GM23338 (cell line): ENCODE results near the gene SCAANT1. TPM values are rescaled to one million over a fixed set of nuclear protein-coding genes. Genes with fewer than 3 reads are reported as not detected.
A peak's percentile ranks its signal among the peaks of the same experiment; 100 is the strongest.

Experiments
- ATAC-seq: fragments of 200-7000 bp; cut with Tn5 transposase; 3 replicates; pipeline ENCODE4 v1.9.1; 2020
- DNase-seq: peaks from one replicate; pipeline ENCODE4 v3.0.0-alpha.2; 2015; ENCODE audit warnings: low spot score
- H2AFZ ChIP-seq: fragments of 200-600 bp; sonication (generic); 2 replicates; pipeline ENCODE4 v1.8.0; 2016; ENCODE audit warnings: antibody characterized with exemption, mild to moderate bottlenecking, moderate library complexity
- H3F3A ChIP-seq: fragments of 200-600 bp; sonication (generic); replicated peaks from 2 replicates; pipeline ENCODE4 v1.8.0; 2017; ENCODE audit warnings: antibody characterized with exemption, mixed run types, low read depth
- H3K27ac ChIP-seq: fragments of 200-600 bp; sonication (generic); 2 replicates; pipeline ENCODE4 v1.6.1; 2016; ENCODE audit warnings: low read depth
- H3K27me3 ChIP-seq: fragments of 200-600 bp; sonication (generic); 2 replicates; pipeline ENCODE4 v1.8.0; 2016; ENCODE audit warnings: mild to moderate bottlenecking, mixed run types, moderate library complexity; ENCODE audit not compliant: insufficient read depth
- H3K36me3 ChIP-seq: fragments of 200-600 bp; sonication (generic); 2 replicates; pipeline ENCODE4 v1.8.0; 2016; ENCODE audit warnings: mild to moderate bottlenecking; ENCODE audit not compliant: insufficient read depth
- H3K4me1 ChIP-seq: fragments of 200-600 bp; sonication (generic); 2 replicates; pipeline ENCODE4 v1.8.0; 2016; ENCODE audit warnings: mild to moderate bottlenecking, moderate library complexity; ENCODE audit not compliant: insufficient read depth
- H3K4me2 ChIP-seq: fragments of 200-600 bp; sonication (generic); 2 replicates; pipeline ENCODE4 v1.7.1; 2017; ENCODE audit warnings: mixed run types
- H3K4me3 ChIP-seq: fragments of 200-600 bp; sonication (generic); 2 replicates; pipeline ENCODE4 v1.6.1; 2016; ENCODE audit warnings: mixed run types
- H3K79me2 ChIP-seq: fragments of 200-600 bp; sonication (generic); replicated peaks from 2 replicates; pipeline ENCODE4 v1.8.0; 2017; ENCODE audit warnings: mild to moderate bottlenecking; ENCODE audit not compliant: insufficient read depth
- H3K9me2 ChIP-seq: fragments of 200-600 bp; sonication (generic); 2 replicates; pipeline ENCODE4 v1.8.0; 2017; ENCODE audit not compliant: insufficient read depth
- H4K20me1 ChIP-seq: fragments of 200-600 bp; sonication (generic); replicated peaks from 2 replicates; pipeline ENCODE4 v1.8.0; 2017; ENCODE audit warnings: mild to moderate bottlenecking; ENCODE audit not compliant: insufficient read depth
- H3K27ac Mint-ChIP-seq: 2 replicates; pipeline ENCODE4 v1.8.0; 2020; ENCODE audit warnings: inconsistent platforms, mild to moderate bottlenecking, moderate library complexity, mixed read lengths
- H3K27me3 Mint-ChIP-seq: 3 replicates; pipeline ENCODE4 v1.8.0; 2022; ENCODE audit warnings: low read depth, mild to moderate bottlenecking, moderate library complexity, mixed read lengths, inconsistent platforms; ENCODE audit not compliant: insufficient read depth, poor library complexity
- H3K36me3 Mint-ChIP-seq: 3 replicates; pipeline ENCODE4 v1.8.0; 2021; ENCODE audit warnings: low read depth, mild to moderate bottlenecking, inconsistent platforms, moderate library complexity, mixed read lengths
- H3K4me1 Mint-ChIP-seq: 3 replicates; pipeline ENCODE4 v1.8.0; 2020; ENCODE audit warnings: mild to moderate bottlenecking, inconsistent platforms, mixed read lengths
- H3K4me3 Mint-ChIP-seq: 3 replicates; pipeline ENCODE4 v1.8.0; 2021; ENCODE audit warnings: moderate library complexity, mild to moderate bottlenecking, inconsistent platforms, mixed read lengths
- H3K9me3 Mint-ChIP-seq: 3 replicates; pipeline ENCODE4 v1.8.0; 2020; ENCODE audit warnings: moderate library complexity, mild to moderate bottlenecking, inconsistent platforms, mixed read lengths
- CREB1 ChIP-seq: fragments of 250-450 bp; sonication (Bioruptor Pico); IDR thresholded peaks from 2 replicates; pipeline ENCODE4 v1.5.0; 2020; ENCODE audit warnings: low read depth, mild to moderate bottlenecking, moderate library complexity
- EZH2 ChIP-seq: fragments of 200-600 bp; sonication (generic); IDR thresholded peaks from one replicate; pipeline ENCODE4 v1.8.0; 2017; ENCODE audit warnings: antibody characterized with exemption, mild to moderate bottlenecking, low read depth; ENCODE audit not compliant: unreplicated experiment
- JUNB ChIP-seq: IDR thresholded peaks from one replicate; pipeline ENCODE4 v1.6.1; 2016; ENCODE audit warnings: antibody characterized with exemption; ENCODE audit not compliant: unreplicated experiment
- POLR2AphosphoS5 ChIP-seq: IDR thresholded peaks from 2 replicates; pipeline ENCODE4 v1.6.1; 2016; ENCODE audit warnings: antibody characterized with exemption, low read depth
- ZNF114 ChIP-seq: fragments of 250-450 bp; sonication (Bioruptor Pico); IDR thresholded peaks from 2 replicates; pipeline ENCODE4 v1.5.0; 2020; ENCODE audit warnings: mild to moderate bottlenecking, moderate library complexity
- polyA plus RNA-seq: library from polyadenylated mRNA; unstranded; fragments of >200 nt; fragmentation: Nextera tagmentation; extraction: Ambion mirVana; gene quantifications from 2 replicates; pipeline ENCODE4 v1.2.1, GENCODE V29; 2016
- total RNA-seq: library from RNA; depleted of rRNA; stranded (reverse); fragments of >200 nt; shearing (Covaris generic); gene quantifications from 2 replicates; pipeline ENCODE4 v1.2.3, GENCODE V29; 2014
- TF ChIP-seq, protein P1 (sequence below): fragments of 250-450 bp; sonication (Bioruptor Pico); IDR thresholded peaks from 2 replicates; pipeline ENCODE4 v1.5.0; 2020; ENCODE audit warnings: mild to moderate bottlenecking, moderate library complexity
- TF ChIP-seq, protein P2 (sequence below): IDR thresholded peaks from 2 replicates; pipeline ENCODE4 v1.6.1; 2016; ENCODE audit warnings: antibody characterized with exemption
- TF ChIP-seq, protein P3 (sequence below), 2 experiments: fragments of 200-600 bp in 1 of 2; sonication (generic) in 1 of 2; conservative IDR thresholded peaks; 2 replicates each; pipeline versions ENCODE4 v1.5.1 to v1.6.1; 2016 to 2017; ENCODE audit warnings: antibody characterized with exemption in 2 of 2, low read depth in 2 of 2, mild to moderate bottlenecking in 2 of 2, moderate library complexity in 1 of 2

Gene SCAANT1
- total and polyA plus RNA-seq, 2 experiments from 2014 or later: 1.2 TPM; not detected in 1

DNA sequence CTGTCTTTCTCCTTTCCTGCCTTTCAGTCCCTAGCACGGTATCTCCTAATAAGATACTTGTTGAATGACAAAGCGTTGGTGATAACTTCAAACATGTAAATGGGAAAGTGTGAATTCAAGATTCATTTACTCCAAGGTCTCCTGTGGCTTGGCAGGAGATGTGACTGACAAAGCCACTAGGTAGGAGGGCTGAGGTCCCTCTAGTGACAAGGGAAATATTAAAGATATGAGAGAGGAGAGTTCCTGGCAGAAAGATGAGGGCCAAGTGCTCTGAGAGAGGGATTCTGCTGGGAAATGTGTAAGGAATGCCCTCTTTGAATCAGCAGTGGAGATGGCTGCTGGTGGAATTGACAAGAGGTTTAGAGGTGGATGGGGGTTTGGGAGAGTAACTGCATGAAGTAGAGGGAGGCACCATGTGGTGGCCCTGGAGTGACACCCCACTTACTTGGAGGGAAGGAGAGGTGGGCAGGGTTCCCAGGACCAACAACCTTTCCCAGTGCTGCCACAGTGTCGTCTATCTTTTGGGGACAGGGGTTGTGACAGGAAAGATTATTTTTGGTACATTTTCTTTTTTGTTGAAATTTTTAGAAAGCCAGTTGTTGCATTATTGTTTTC, 43.0 kb upstream of the SCAANT1 start:
- Mint-ChIP-seq H3K27ac (peak overlapping the region; percentile 89), H3K36me3 (peaks cover 4% of the 10 kb centered on the region), H3K9me3 (no peaks in the 10 kb centered on the region), H3K27me3 (peaks cover 6% of the 10 kb centered on the region), H3K4me3 (no peak overlapping the region), H3K4me1 (peaks cover 66% of the 10 kb centered on the region)
- no peak overlapping the region for H2AFZ ChIP-seq
- H3K79me2 ChIP-seq: 0 out of 2 replicates have a peak, but pooled peaks cover 9% of the 10 kb centered on the region
- no peaks in the 10 kb centered on the region for H3K36me3 ChIP-seq
- TF ChIP-seq, protein P1, sequence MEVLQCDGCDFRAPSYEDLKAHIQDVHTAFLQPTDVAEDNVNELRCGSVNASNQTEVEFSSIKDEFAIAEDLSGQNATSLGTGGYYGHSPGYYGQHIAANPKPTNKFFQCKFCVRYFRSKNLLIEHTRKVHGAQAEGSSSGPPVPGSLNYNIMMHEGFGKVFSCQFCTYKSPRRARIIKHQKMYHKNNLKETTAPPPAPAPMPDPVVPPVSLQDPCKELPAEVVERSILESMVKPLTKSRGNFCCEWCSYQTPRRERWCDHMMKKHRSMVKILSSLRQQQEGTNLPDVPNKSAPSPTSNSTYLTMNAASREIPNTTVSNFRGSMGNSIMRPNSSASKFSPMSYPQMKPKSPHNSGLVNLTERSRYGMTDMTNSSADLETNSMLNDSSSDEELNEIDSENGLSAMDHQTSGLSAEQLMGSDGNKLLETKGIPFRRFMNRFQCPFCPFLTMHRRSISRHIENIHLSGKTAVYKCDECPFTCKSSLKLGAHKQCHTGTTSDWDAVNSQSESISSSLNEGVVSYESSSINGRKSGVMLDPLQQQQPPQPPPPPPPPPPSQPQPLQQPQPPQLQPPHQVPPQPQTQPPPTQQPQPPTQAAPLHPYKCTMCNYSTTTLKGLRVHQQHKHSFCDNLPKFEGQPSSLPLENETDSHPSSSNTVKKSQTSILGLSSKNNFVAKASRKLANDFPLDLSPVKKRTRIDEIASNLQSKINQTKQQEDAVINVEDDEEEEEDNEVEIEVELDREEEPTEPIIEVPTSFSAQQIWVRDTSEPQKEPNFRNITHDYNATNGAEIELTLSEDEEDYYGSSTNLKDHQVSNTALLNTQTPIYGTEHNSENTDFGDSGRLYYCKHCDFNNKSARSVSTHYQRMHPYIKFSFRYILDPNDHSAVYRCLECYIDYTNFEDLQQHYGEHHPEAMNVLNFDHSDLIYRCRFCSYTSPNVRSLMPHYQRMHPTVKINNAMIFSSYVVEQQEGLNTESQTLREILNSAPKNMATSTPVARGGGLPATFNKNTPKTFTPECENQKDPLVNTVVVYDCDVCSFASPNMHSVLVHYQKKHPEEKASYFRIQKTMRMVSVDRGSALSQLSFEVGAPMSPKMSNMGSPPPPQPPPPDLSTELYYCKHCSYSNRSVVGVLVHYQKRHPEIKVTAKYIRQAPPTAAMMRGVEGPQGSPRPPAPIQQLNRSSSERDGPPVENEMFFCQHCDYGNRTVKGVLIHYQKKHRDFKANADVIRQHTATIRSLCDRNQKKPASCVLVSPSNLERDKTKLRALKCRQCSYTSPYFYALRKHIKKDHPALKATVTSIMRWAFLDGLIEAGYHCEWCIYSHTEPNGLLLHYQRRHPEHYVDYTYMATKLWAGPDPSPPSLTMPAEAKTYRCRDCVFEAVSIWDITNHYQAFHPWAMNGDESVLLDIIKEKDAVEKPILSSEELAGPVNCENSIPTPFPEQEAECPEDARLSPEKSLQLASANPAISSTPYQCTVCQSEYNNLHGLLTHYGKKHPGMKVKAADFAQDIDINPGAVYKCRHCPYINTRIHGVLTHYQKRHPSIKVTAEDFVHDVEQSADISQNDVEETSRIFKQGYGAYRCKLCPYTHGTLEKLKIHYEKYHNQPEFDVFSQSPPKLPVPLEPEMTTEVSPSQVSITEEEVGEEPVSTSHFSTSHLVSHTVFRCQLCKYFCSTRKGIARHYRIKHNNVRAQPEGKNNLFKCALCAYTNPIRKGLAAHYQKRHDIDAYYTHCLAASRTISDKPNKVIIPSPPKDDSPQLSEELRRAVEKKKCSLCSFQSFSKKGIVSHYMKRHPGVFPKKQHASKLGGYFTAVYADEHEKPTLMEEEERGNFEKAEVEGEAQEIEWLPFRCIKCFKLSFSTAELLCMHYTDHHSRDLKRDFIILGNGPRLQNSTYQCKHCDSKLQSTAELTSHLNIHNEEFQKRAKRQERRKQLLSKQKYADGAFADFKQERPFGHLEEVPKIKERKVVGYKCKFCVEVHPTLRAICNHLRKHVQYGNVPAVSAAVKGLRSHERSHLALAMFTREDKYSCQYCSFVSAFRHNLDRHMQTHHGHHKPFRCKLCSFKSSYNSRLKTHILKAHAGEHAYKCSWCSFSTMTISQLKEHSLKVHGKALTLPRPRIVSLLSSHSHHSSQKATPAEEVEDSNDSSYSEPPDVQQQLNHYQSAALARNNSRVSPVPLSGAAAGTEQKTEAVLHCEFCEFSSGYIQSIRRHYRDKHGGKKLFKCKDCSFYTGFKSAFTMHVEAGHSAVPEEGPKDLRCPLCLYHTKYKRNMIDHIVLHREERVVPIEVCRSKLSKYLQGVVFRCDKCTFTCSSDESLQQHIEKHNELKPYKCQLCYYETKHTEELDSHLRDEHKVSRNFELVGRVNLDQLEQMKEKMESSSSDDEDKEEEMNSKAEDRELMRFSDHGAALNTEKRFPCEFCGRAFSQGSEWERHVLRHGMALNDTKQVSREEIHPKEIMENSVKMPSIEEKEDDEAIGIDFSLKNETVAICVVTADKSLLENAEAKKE (CRISPR knock-in tag): no peak
- TF ChIP-seq POLR2AphosphoS5: no peak
- no peaks in the 10 kb centered on the region for H4K20me1 ChIP-seq
- no peaks in the 10 kb centered on the region; the same call in 1 of the 2 replicates for H3F3A ChIP-seq
- H3K4me2 ChIP-seq: no peak overlapping the region
- H3K27me3 ChIP-seq: no peaks in the 10 kb centered on the region
- no peak overlapping the region for H3K4me3 ChIP-seq
- peaks cover 61% of the 10 kb centered on the region for H3K4me1 ChIP-seq
- DNase-seq: no peak
- ATAC-seq: peak; percentile 51
- 0 out of 2 replicates have a peak overlapping the region, but pooled peaks have one; percentile 21 for H3K27ac ChIP-seq
- H3K9me2 ChIP-seq: no peaks in the 10 kb centered on the region

DNA sequence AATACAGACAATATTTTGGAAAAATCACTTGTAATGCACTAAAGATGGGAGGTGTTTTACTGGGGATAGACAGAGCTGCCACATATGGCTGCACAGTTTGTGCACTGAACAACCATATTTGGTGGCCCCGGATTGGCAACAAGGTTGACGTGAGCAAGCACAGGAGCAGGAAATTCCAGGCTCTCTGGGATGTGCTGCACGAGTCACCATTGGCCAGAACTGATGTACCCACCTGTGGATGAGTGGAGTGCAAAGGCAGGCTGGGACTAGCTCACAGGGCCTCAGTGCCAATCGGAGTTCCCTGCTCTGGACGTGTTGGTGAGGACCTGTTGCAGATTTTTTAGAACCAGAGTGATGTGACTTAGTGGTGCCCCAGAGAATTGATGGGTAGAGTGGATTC, 42.0 kb upstream of the SCAANT1 start:
- no peaks in the 10 kb centered on the region; the same call in 1 of the 2 replicates for H3F3A ChIP-seq
- H2AFZ ChIP-seq: no peak overlapping the region
- H3K27me3 ChIP-seq: no peaks in the 10 kb centered on the region
- H3K79me2 ChIP-seq: 0 out of 2 replicates have a peak, but pooled peaks cover 9% of the 10 kb centered on the region
- H3K27ac ChIP-seq: no peak overlapping the region
- H3K9me2 ChIP-seq: no peaks in the 10 kb centered on the region
- peaks cover 62% of the 10 kb centered on the region for H3K4me1 ChIP-seq
- peaks cover 64% of the 10 kb centered on the region for H3K4me1 Mint-ChIP-seq
- no peak for ATAC-seq
- no peak overlapping the region for H3K4me2 ChIP-seq
- TF ChIP-seq, protein P2, sequence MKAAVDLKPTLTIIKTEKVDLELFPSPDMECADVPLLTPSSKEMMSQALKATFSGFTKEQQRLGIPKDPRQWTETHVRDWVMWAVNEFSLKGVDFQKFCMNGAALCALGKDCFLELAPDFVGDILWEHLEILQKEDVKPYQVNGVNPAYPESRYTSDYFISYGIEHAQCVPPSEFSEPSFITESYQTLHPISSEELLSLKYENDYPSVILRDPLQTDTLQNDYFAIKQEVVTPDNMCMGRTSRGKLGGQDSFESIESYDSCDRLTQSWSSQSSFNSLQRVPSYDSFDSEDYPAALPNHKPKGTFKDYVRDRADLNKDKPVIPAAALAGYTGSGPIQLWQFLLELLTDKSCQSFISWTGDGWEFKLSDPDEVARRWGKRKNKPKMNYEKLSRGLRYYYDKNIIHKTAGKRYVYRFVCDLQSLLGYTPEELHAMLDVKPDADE: no peak
- TF ChIP-seq EZH2 (no peak), ZNF114 (CRISPR knock-in tag) (no peak), JUNB (no peak), CREB1 (CRISPR knock-in tag) (no peak), POLR2AphosphoS5 (no peak)
- TF ChIP-seq, protein P3, sequence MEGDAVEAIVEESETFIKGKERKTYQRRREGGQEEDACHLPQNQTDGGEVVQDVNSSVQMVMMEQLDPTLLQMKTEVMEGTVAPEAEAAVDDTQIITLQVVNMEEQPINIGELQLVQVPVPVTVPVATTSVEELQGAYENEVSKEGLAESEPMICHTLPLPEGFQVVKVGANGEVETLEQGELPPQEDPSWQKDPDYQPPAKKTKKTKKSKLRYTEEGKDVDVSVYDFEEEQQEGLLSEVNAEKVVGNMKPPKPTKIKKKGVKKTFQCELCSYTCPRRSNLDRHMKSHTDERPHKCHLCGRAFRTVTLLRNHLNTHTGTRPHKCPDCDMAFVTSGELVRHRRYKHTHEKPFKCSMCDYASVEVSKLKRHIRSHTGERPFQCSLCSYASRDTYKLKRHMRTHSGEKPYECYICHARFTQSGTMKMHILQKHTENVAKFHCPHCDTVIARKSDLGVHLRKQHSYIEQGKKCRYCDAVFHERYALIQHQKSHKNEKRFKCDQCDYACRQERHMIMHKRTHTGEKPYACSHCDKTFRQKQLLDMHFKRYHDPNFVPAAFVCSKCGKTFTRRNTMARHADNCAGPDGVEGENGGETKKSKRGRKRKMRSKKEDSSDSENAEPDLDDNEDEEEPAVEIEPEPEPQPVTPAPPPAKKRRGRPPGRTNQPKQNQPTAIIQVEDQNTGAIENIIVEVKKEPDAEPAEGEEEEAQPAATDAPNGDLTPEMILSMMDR (conservative IDR thresholded peaks at IDR 0.05; ENCODE audit: low read depth in 2 of 2): no peak
- H4K20me1 ChIP-seq: no peaks in the 10 kb centered on the region
- H3K36me3 ChIP-seq: no peaks in the 10 kb centered on the region
- H3K36me3 Mint-ChIP-seq: peaks cover 4% of the 10 kb centered on the region
- H3K4me3 Mint-ChIP-seq: no peak overlapping the region
- peaks cover 6% of the 10 kb centered on the region for H3K27me3 Mint-ChIP-seq
- no peaks in the 10 kb centered on the region for H3K9me3 Mint-ChIP-seq
- peak overlapping the region; percentile 61 for H3K27ac Mint-ChIP-seq
- DNase-seq: no peak
- H3K4me3 ChIP-seq: no peak overlapping the region
